ENCODE results near the gene BAIAP2.

DNA sequence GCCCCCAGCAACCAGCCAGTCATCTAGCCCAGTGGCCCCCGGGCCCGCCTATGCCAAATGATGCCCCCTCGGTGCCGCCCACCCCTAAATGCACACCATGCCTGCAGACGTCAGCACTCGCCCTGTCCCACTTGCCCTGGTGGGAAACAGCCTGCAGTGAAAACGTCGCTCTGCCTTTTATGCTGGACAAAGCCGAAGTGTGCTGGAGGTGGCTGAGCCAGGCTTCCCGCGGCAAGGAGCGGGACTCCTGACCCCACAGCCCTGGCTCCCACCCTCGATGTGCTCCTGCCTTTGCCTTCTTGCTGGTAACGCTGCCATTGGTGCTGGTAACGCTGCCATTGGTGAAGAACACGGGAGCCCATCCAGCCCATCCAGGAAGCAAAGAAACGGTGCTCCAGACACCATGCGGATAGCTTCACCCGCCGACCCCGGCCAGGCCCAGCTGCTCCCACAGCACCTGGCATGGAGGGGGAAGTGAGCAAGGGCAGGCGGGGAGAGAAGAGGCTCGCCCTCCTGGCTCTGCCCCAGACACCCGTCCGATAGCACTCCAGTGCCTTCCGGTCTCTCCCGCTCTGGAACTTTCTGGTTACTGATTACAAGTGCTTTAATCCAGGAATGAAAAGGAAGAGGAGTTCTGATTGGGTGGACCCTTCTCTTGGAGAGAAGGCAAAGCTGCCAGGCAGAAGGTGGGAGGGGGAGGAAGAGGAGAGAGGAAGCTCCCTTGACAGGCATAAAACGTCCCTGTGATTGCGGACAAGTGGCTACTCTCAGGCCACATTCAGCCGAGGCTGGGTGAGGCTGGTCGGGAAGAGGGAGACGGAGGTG is 4.0 kb upstream of the BAIAP2 start:
- TF ChIP-seq RFX5 (IDR thresholded peaks at IDR 0.05; ENCODE audit: low read depth, low read length) (no peak), BHLHE40 (IDR thresholded peaks at IDR 0.05; ENCODE audit: low read length) (no peak), RNF2 (conservative IDR thresholded peaks at IDR 0.05; ENCODE audit: low read depth) (no peak), RAD21 (CRISPR knock-in tag; IDR thresholded peaks at IDR 0.05) (no peak), KDM1A (CRISPR knock-in tag; IDR thresholded peaks at IDR 0.05) (no peak), ZBTB21 (CRISPR knock-in tag; IDR thresholded peaks at IDR 0.05) (no peak), NBN (conservative IDR thresholded peaks at IDR 0.05) (no peak), GABPB1 (CRISPR knock-in tag; IDR thresholded peaks at IDR 0.05) (no peak)
- TF ChIP-seq, protein P1, sequence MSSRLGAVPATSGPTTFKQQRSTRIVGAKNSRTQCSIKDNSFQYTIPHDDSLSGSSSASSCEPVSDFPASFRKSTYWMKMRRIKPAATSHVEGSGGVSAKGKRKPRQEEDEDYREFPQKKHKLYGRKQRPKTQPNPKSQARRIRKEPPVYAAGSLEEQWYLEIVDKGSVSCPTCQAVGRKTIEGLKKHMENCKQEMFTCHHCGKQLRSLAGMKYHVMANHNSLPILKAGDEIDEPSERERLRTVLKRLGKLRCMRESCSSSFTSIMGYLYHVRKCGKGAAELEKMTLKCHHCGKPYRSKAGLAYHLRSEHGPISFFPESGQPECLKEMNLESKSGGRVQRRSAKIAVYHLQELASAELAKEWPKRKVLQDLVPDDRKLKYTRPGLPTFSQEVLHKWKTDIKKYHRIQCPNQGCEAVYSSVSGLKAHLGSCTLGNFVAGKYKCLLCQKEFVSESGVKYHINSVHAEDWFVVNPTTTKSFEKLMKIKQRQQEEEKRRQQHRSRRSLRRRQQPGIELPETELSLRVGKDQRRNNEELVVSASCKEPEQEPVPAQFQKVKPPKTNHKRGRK (CRISPR knock-in tag; IDR thresholded peaks at IDR 0.05) = no peak
- TF ChIP-seq, protein P2, sequence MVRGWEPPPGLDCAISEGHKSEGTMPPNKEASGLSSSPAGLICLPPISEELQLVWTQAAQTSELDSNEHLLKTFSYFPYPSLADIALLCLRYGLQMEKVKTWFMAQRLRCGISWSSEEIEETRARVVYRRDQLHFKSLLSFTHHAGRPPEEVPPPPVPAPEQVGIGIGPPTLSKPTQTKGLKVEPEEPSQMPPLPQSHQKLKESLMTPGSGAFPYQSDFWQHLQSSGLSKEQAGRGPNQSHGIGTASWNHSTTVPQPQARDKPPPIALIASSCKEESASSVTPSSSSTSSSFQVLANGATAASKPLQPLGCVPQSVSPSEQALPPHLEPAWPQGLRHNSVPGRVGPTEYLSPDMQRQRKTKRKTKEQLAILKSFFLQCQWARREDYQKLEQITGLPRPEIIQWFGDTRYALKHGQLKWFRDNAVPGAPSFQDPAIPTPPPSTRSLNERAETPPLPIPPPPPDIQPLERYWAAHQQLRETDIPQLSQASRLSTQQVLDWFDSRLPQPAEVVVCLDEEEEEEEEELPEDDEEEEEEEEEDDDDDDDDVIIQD (CRISPR knock-in tag; IDR thresholded peaks at IDR 0.05; ENCODE audit: low read depth) = no peak
- TF ChIP-seq, protein P3, sequence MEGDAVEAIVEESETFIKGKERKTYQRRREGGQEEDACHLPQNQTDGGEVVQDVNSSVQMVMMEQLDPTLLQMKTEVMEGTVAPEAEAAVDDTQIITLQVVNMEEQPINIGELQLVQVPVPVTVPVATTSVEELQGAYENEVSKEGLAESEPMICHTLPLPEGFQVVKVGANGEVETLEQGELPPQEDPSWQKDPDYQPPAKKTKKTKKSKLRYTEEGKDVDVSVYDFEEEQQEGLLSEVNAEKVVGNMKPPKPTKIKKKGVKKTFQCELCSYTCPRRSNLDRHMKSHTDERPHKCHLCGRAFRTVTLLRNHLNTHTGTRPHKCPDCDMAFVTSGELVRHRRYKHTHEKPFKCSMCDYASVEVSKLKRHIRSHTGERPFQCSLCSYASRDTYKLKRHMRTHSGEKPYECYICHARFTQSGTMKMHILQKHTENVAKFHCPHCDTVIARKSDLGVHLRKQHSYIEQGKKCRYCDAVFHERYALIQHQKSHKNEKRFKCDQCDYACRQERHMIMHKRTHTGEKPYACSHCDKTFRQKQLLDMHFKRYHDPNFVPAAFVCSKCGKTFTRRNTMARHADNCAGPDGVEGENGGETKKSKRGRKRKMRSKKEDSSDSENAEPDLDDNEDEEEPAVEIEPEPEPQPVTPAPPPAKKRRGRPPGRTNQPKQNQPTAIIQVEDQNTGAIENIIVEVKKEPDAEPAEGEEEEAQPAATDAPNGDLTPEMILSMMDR (CRISPR knock-in tag; IDR thresholded peaks at IDR 0.05) = no peak
- TF ChIP-seq, protein P4, sequence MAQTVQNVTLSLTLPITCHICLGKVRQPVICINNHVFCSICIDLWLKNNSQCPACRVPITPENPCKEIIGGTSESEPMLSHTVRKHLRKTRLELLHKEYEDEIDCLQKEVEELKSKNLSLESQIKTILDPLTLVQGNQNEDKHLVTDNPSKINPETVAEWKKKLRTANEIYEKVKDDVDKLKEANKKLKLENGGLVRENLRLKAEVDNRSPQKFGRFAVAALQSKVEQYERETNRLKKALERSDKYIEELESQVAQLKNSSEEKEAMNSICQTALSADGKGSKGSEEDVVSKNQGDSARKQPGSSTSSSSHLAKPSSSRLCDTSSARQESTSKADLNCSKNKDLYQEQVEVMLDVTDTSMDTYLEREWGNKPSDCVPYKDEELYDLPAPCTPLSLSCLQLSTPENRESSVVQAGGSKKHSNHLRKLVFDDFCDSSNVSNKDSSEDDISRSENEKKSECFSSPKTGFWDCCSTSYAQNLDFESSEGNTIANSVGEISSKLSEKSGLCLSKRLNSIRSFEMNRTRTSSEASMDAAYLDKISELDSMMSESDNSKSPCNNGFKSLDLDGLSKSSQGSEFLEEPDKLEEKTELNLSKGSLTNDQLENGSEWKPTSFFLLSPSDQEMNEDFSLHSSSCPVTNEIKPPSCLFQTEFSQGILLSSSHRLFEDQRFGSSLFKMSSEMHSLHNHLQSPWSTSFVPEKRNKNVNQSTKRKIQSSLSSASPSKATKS (CRISPR knock-in tag; IDR thresholded peaks at IDR 0.05) = no peak
- TF ChIP-seq, protein P5, sequence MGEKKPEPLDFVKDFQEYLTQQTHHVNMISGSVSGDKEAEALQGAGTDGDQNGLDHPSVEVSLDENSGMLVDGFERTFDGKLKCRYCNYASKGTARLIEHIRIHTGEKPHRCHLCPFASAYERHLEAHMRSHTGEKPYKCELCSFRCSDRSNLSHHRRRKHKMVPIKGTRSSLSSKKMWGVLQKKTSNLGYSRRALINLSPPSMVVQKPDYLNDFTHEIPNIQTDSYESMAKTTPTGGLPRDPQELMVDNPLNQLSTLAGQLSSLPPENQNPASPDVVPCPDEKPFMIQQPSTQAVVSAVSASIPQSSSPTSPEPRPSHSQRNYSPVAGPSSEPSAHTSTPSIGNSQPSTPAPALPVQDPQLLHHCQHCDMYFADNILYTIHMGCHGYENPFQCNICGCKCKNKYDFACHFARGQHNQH (CRISPR knock-in tag; IDR thresholded peaks at IDR 0.05) = no peak
